ENCODE data around the gene TENM4. TPM values are rescaled to one million over a fixed set of nuclear protein-coding genes. Genes with fewer than 3 reads are reported as not detected.

TENM4 gene
- polyA plus RNA-seq, 2 of the 4 experiments (the other 2 are of a cell fraction): 0.06 to 0.31 TPM

GRCh38 chr11:78825591-78826020 lies 615.2 kb downstream of the TENM4 start (continued):
- TF ChIP-seq ZSCAN20 (CRISPR knock-in tag; IDR thresholded peaks at IDR 0.05): no peak
- TF ChIP-seq HDAC2 (IDR thresholded peaks at IDR 0.05): no peak
- no peak for TF ChIP-seq JUN (IDR thresholded peaks at IDR 0.05)

DNA sequence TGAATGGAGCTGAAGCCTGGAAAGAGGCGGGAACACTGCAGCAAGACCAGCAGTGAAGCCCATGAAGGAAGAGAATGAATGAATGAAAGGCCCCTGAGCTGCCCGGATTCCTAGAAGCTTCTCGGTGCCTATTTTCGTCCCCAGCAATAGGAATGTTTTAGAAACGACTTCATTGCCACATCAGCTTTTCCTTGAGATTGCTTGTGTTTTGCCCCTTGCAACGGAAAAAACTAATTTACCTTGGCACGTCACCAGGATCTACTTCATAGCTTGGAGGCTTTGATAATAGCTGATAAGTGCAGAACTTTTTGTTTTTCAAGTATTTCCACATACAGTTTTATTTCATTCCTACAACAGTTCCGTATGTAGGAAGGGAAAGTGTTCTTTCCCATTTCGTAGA lies 617.2 kb downstream of the TENM4 start:
- Histone ChIP-seq H3K4me1 (no peaks in the 10 kb centered on the region), H3K9me3 (no peaks in the 10 kb centered on the region), H3K4me2 (no peak overlapping the region), H3K27ac (no peak overlapping the region), H3K4me3 (no peak overlapping the region)
- POLR2A ChIA-PET: no interaction called here
- ATAC-seq: no peak
- TF ChIP-seq TP53 (CRISPR knock-in tag; IDR thresholded peaks at IDR 0.05) (no peak), POLR2AphosphoS2 (conservative IDR thresholded peaks at IDR 0.05; ENCODE audit: low read length) (no peak), HOXB5 (CRISPR knock-in tag; IDR thresholded peaks at IDR 0.05) (no peak), POLR2A (IDR thresholded peaks at IDR 0.05; ENCODE audit: low read length) (no peak), JUN (IDR thresholded peaks at IDR 0.05) (no peak), SMC3 (IDR thresholded peaks at IDR 0.05) (no peak), SREBF2 (IDR thresholded peaks at IDR 0.05) (no peak), PHF8 (IDR thresholded peaks at IDR 0.05; ENCODE audit: borderline replicate concordance, low read depth) (no peak), BHLHE40 (IDR thresholded peaks at IDR 0.05; ENCODE audit: low read depth, low read length) (no peak), NR3C1 (IDR thresholded peaks at IDR 0.05) (no peak), RCOR1 (IDR thresholded peaks at IDR 0.05; ENCODE audit: low read depth, low read length) (no peak), HDAC2 (IDR thresholded peaks at IDR 0.05) (no peak), ESRRA (IDR thresholded peaks at IDR 0.05; ENCODE audit: borderline replicate concordance, low read length) (no peak), EHF (CRISPR knock-in tag; IDR thresholded peaks at IDR 0.05) (no peak), MAZ (IDR thresholded peaks at IDR 0.05; ENCODE audit: borderline replicate concordance, low read depth, low read length) (no peak), HOXB13 (CRISPR knock-in tag; IDR thresholded peaks at IDR 0.05; ENCODE audit: low read depth) (no peak), JUNB (IDR thresholded peaks at IDR 0.05) (no peak)
- TF ChIP-seq, protein P1, sequence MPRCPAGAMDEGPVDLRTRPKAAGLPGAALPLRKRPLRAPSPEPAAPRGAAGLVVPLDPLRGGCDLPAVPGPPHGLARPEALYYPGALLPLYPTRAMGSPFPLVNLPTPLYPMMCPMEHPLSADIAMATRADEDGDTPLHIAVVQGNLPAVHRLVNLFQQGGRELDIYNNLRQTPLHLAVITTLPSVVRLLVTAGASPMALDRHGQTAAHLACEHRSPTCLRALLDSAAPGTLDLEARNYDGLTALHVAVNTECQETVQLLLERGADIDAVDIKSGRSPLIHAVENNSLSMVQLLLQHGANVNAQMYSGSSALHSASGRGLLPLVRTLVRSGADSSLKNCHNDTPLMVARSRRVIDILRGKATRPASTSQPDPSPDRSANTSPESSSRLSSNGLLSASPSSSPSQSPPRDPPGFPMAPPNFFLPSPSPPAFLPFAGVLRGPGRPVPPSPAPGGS (IDR thresholded peaks at IDR 0.05): no peak
- CTCF ChIA-PET: interaction anchor here (1.1 to 1.2 kb wide), 2 partner anchors 8 to 10 kb away, joined by 3 read pairs; no protein-coding TSS in a partner anchor
- WGBS (ENCODE audit: missing lambda C conversion rate): 60% methylated on average over 9 of the region's 9 CpGs
- no peak for FAIRE-seq
- no peak for DNase-seq (ENCODE audit: low read depth in 1 of 2, low spot score in 1 of 2)

DNA sequence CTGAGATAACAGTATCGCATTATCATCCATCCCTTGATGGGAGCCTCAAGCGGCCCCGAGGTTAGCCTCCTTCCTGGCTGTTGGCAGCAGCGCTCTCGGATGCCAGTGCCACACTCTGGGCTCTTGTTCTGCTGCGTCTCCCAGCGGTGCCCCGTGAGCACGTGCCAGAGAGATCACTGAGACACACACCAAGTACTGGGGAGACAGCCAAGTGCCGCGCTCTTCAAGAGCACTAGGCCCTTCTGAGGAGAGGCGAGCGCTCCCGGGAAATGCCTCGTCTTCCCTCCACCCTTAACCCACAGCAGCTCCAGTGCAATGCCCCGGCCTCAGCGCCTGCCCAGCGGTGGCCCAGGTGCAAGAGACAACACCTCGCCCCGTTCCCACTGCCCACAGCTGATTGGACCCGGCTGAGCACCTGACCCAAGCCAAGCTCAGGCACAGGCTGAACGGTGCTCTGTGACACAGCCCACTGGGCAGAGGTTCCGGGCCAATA lies 617.9 kb downstream of the TENM4 start:
- DNase-seq (ENCODE audit: low read depth in 1 of 2, low spot score in 1 of 2) (no peak), ATAC-seq (no peak), FAIRE-seq (no peak)
- no peak overlapping the region for H3K27ac ChIP-seq
- POLR2A ChIA-PET: no interaction called here
- TF ChIP-seq CHD4 (IDR thresholded peaks at IDR 0.05; ENCODE audit: borderline replicate concordance) (no peak), ZSCAN20 (CRISPR knock-in tag; IDR thresholded peaks at IDR 0.05) (no peak), HOXA7 (CRISPR knock-in tag; IDR thresholded peaks at IDR 0.05) (no peak), TP53 (CRISPR knock-in tag; IDR thresholded peaks at IDR 0.05) (no peak)
- H3K4me1 ChIP-seq: no peaks in the 10 kb centered on the region
- H3K4me3 ChIP-seq: no peak overlapping the region
- H3K9me3 ChIP-seq: no peaks in the 10 kb centered on the region
- CTCF ChIA-PET: interaction anchor here (1.1 to 1.5 kb wide), 3 partner anchors 9 to 24 kb away, joined by 3 to 4 read pairs (median 3); no protein-coding TSS in a partner anchor
- H3K4me2 ChIP-seq: no peak overlapping the region
- WGBS (ENCODE audit: missing lambda C conversion rate): 74% methylated on average over 22 of the region's 23 CpGs

- POLR2A ChIA-PET: no interaction called here
- ATAC-seq (no peak), DNase-seq (ENCODE audit: low read depth in 1 of 2, low spot score in 1 of 2) (no peak), FAIRE-seq (no peak)
- Histone ChIP-seq H3K9me3 (no peaks in the 10 kb centered on the region), H3K4me1 (no peaks in the 10 kb centered on the region), H3K27ac (no peak overlapping the region), H3K4me2 (no peak overlapping the region), H3K4me3 (no peak overlapping the region)
- TF ChIP-seq RFX5 (IDR thresholded peaks at IDR 0.05): no peak
- WGBS (ENCODE audit: missing lambda C conversion rate): 16% methylated on average over 9 of the region's 9 CpGs
- CTCF ChIA-PET: interaction anchor here (1.5 kb wide), 1 partner anchor 23 kb away, joined by 4 read pairs; no protein-coding TSS in a partner anchor
Measured at GRCh38 chr11:78821371-78822306, 619.2 kb downstream of the TENM4 start.
